OCI-LY1 (cell line): ENCODE results near the gene RPL38.

Source experiments
- CTCF ChIP-seq: fragments of 200-600 bp; sonication (generic), shearing (Covaris generic); IDR thresholded peaks from 2 replicates; pipeline ENCODE4 v1.5.1; 2017; ENCODE audit warnings: mild to moderate bottlenecking, antibody characterized with exemption, low read length, moderate library complexity, mixed read lengths
- EZH2 ChIP-seq: fragments of 200-600 bp; sonication (generic), shearing (Covaris generic); IDR thresholded peaks from 2 replicates; pipeline ENCODE4 v1.8.0; 2017; ENCODE audit warnings: borderline replicate concordance, mixed run types, mild to moderate bottlenecking, antibody characterized with exemption, low read length, moderate library complexity, mixed read lengths

GRCh38 chr17:74240618-74241205, 37.2 kb downstream of the RPL38 start:
- TF ChIP-seq CTCF, result no peak
- no peak for TF ChIP-seq EZH2
